Astrocyte (in vitro differentiated cells and primary cell): ENCODE data around the gene ETV6. TPM values are rescaled to one million over a fixed set of nuclear protein-coding genes. Genes with fewer than 3 reads are reported as not detected.

Source experiments
- DNase-seq: peaks from one replicate; pipeline ENCODE4 v3.0.0-alpha.2; 2010; ENCODE audit warnings: low read depth
- FAIRE-seq: peaks from 2 replicates; lab custom pipeline; 2011; peaks lifted over from hg19 to GRCh38; lab: Jason Lieb, UNC
- H2AFZ ChIP-seq: 2 replicates; pipeline ENCODE4 v1.6.0; 2012; ENCODE audit warnings: low read depth, low read length, inconsistent platforms
- H3K27ac ChIP-seq: 2 replicates; pipeline ENCODE4 v1.5.1; 2011; ENCODE audit warnings: low read depth, low read length, inconsistent platforms
- H3K27me3 ChIP-seq: 2 replicates; pipeline ENCODE4 v1.6.0; 2011; ENCODE audit warnings: low read length, inconsistent platforms; ENCODE audit not compliant: insufficient read depth
- H3K36me3 ChIP-seq: 2 replicates; pipeline ENCODE4 v1.5.1; 2011; ENCODE audit warnings: low read length, inconsistent platforms; ENCODE audit not compliant: insufficient read depth
- H3K4me1 ChIP-seq: 2 replicates; pipeline ENCODE4 v1.5.1; 2011; ENCODE audit warnings: low read length, inconsistent platforms; ENCODE audit not compliant: insufficient read depth
- H3K4me2 ChIP-seq: 2 replicates; pipeline ENCODE4 v1.6.0; 2012; ENCODE audit warnings: low read length, inconsistent platforms
- H3K4me3 ChIP-seq: 2 replicates; pipeline ENCODE4 v1.5.1; 2011; ENCODE audit warnings: low read depth, mild to moderate bottlenecking, low read length, inconsistent platforms; ENCODE audit not compliant: insufficient read depth
- H3K79me2 ChIP-seq: 2 replicates; pipeline ENCODE4 v1.6.0; 2012; ENCODE audit warnings: mild to moderate bottlenecking, low read length, inconsistent platforms; ENCODE audit not compliant: insufficient read depth
- H3K9ac ChIP-seq: 2 replicates; pipeline ENCODE4 v1.6.0; 2012; ENCODE audit warnings: mild to moderate bottlenecking, low read length, inconsistent platforms
- H3K9me3 ChIP-seq: 2 replicates; pipeline ENCODE4 v1.5.1; 2012; ENCODE audit warnings: low read depth, mild to moderate bottlenecking, low read length, inconsistent platforms; ENCODE audit not compliant: insufficient read depth
- H4K20me1 ChIP-seq: 2 replicates; pipeline ENCODE4 v1.6.0; 2012; ENCODE audit warnings: low read length, inconsistent platforms; ENCODE audit not compliant: insufficient read depth
- H3K27ac Mint-ChIP-seq: one replicate; pipeline ENCODE4 v1.8.0; 2021; ENCODE audit warnings: mild to moderate bottlenecking, mixed read lengths; ENCODE audit not compliant: unreplicated experiment
- H3K27me3 Mint-ChIP-seq: one replicate; pipeline ENCODE4 v1.8.0; 2021; ENCODE audit warnings: low read depth, mixed read lengths; ENCODE audit not compliant: unreplicated experiment
- H3K36me3 Mint-ChIP-seq: one replicate; pipeline ENCODE4 v1.8.0; 2021; ENCODE audit warnings: low read depth, mixed read lengths; ENCODE audit not compliant: unreplicated experiment
- H3K4me1 Mint-ChIP-seq: one replicate; pipeline ENCODE4 v1.8.0; 2021; ENCODE audit warnings: low read depth, mixed read lengths; ENCODE audit not compliant: unreplicated experiment
- H3K4me3 Mint-ChIP-seq: one replicate; pipeline ENCODE4 v1.8.0; 2021; ENCODE audit warnings: mild to moderate bottlenecking, moderate library complexity, mixed read lengths; ENCODE audit not compliant: unreplicated experiment
- H3K9me3 Mint-ChIP-seq: one replicate; pipeline ENCODE4 v1.8.0; 2021; ENCODE audit warnings: mild to moderate bottlenecking, mixed read lengths; ENCODE audit not compliant: unreplicated experiment
- CTCF ChIP-seq: IDR thresholded peaks from 2 replicates; pipeline ENCODE4 v1.5.1; 2011; ENCODE audit warnings: low read depth, mild to moderate bottlenecking, inconsistent platforms, low read length, moderate library complexity; ENCODE audit not compliant: insufficient read depth
- EZH2 ChIP-seq: IDR thresholded peaks from 2 replicates; pipeline ENCODE4 v1.6.1; 2012; ENCODE audit warnings: mild to moderate bottlenecking, low read length, inconsistent platforms; ENCODE audit not compliant: insufficient read depth
- total RNA-seq: library from RNA; stranded (reverse); gene quantifications from 2 replicates; pipeline ENCODE4 v1.2.1, GENCODE V29; 2021

Gene ETV6
- total RNA-seq, 1 donor from 2014 or later, result 41.2 TPM

- no peak for FAIRE-seq
These were observed 1.1 kb downstream of the ETV6 start for GRCh38 chr12:11650286-11651281.

GRCh38 chr12:11651381-11651780 lies 1.9 kb downstream of the ETV6 start:
- H3K4me2 ChIP-seq, result peak overlapping the region; percentile 85
- Mint-ChIP-seq H3K4me3 (peak overlapping the region; percentile 95), H3K36me3 (peaks cover 4% of the 10 kb centered on the region), H3K9me3 (no peaks in the 10 kb centered on the region), H3K27ac (peak overlapping the region; percentile 94), H3K4me1 (peaks cover 28% of the 10 kb centered on the region), H3K27me3 (no peaks in the 10 kb centered on the region)
- H3K9ac ChIP-seq, result peak overlapping the region; percentile 97
- peak overlapping the region; percentile 94 for H3K27ac ChIP-seq
- H3K9me3 ChIP-seq, result no peaks in the 10 kb centered on the region
- TF ChIP-seq EZH2 (no peak), CTCF (no peak)
- peaks cover 19% of the 10 kb centered on the region for H3K4me1 ChIP-seq
- H3K27me3 ChIP-seq, result no peaks in the 10 kb centered on the region
- FAIRE-seq (no peak), DNase-seq (no peak)
- no peak overlapping the region for H2AFZ ChIP-seq
- no peaks in the 10 kb centered on the region for H3K36me3 ChIP-seq
- peaks cover 65% of the 10 kb centered on the region for H3K79me2 ChIP-seq
- H3K4me3 ChIP-seq, result peak overlapping the region; percentile 93
- H4K20me1 ChIP-seq, result peaks cover 33% of the 10 kb centered on the region

More at GRCh38 chr12:11650286-11651281, 1.1 kb downstream of the ETV6 start:
- Histone ChIP-seq H4K20me1 (peaks cover 25% of the 10 kb centered on the region), H3K36me3 (no peaks in the 10 kb centered on the region), H3K4me1 (peaks cover 15% of the 10 kb centered on the region), H2AFZ (no peak overlapping the region), H3K4me2 (peak overlapping the region; percentile 85), H3K27ac (peak overlapping the region; percentile 94), H3K79me2 (peaks cover 57% of the 10 kb centered on the region), H3K4me3 (peak overlapping the region; percentile 93), H3K27me3 (no peaks in the 10 kb centered on the region), H3K9ac (peak overlapping the region; percentile 97), H3K9me3 (no peaks in the 10 kb centered on the region)
- Mint-ChIP-seq H3K27me3 (no peaks in the 10 kb centered on the region), H3K27ac (peak overlapping the region; percentile 94), H3K4me1 (peaks cover 21% of the 10 kb centered on the region), H3K4me3 (peak overlapping the region; percentile 95), H3K36me3 (peaks cover 2% of the 10 kb centered on the region), H3K9me3 (no peaks in the 10 kb centered on the region)
- DNase-seq, result no peak
- TF ChIP-seq EZH2 (no peak), CTCF (peak; percentile 11)
